Neural progenitor cell (in vitro differentiated cells): ENCODE data around the gene L3HYPDH.

Source experiments
- EZH2 ChIP-seq: fragments of 200-600 bp; sonication (generic); IDR thresholded peaks from 2 replicates; pipeline ENCODE4 v1.6.1; 2017; ENCODE audit warnings: antibody characterized with exemption, mild to moderate bottlenecking, moderate library complexity
- TF ChIP-seq, protein P1 (sequence below): fragments of 200-600 bp; sonication (generic); IDR thresholded peaks from 2 replicates; pipeline ENCODE4 v1.5.1; 2017; ENCODE audit warnings: antibody characterized with exemption, mild to moderate bottlenecking

DNA sequence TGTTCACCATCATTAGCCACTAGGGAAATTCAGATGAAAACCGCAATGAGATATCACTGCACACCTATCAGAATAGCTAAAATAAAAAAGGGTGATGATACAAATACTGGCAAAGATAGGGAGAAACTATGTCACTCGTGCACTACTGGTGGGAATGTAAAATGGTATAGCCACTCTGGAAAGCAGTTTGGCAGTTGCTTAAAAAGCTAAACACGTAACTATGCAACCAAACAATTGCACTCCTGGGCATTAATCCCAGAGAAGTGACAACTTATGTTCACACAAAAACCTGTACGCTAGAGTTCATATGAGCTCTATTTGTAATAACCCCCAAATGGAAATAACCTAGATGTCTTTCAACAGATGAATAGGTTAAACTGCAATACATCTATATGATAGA is 54.4 kb downstream of the L3HYPDH start:
- TF ChIP-seq, protein P1, sequence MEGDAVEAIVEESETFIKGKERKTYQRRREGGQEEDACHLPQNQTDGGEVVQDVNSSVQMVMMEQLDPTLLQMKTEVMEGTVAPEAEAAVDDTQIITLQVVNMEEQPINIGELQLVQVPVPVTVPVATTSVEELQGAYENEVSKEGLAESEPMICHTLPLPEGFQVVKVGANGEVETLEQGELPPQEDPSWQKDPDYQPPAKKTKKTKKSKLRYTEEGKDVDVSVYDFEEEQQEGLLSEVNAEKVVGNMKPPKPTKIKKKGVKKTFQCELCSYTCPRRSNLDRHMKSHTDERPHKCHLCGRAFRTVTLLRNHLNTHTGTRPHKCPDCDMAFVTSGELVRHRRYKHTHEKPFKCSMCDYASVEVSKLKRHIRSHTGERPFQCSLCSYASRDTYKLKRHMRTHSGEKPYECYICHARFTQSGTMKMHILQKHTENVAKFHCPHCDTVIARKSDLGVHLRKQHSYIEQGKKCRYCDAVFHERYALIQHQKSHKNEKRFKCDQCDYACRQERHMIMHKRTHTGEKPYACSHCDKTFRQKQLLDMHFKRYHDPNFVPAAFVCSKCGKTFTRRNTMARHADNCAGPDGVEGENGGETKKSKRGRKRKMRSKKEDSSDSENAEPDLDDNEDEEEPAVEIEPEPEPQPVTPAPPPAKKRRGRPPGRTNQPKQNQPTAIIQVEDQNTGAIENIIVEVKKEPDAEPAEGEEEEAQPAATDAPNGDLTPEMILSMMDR = no peak
- no peak for TF ChIP-seq EZH2
